MG63 (cell line): ENCODE measurements around the gene PARN. TPM values are rescaled to one million over a fixed set of nuclear protein-coding genes. Genes with fewer than 3 reads are reported as not detected.
"Not testable (repeated sequence)": the region's sequence is repeated elsewhere in the genome, so short reads cannot be mapped to it uniquely, and the experiment has no call there.

Experiments
- DNase-seq: peaks from one replicate; pipeline ENCODE4 v3.0.0-alpha.2; 2020
- H3K27me3 ChIP-seq: fragments of 250-450 bp; sonication (Bioruptor Pico); 2 replicates; pipeline ENCODE4 v1.5.1; 2020; ENCODE audit warnings: mild to moderate bottlenecking, moderate library complexity
- H3K36me3 ChIP-seq: fragments of 250-450 bp; sonication (Bioruptor Pico); 2 replicates; pipeline ENCODE4 v1.5.1; 2020; ENCODE audit warnings: mild to moderate bottlenecking, moderate library complexity
- H3K4me3 ChIP-seq: fragments of 250-450 bp; sonication (Bioruptor Pico); 2 replicates; pipeline ENCODE4 v1.5.1; 2020; ENCODE audit warnings: mild to moderate bottlenecking, moderate library complexity
- H3K9me3 ChIP-seq: fragments of 250-450 bp; sonication (Bioruptor Pico); 2 replicates; pipeline ENCODE4 v1.5.1; 2020; ENCODE audit warnings: mild to moderate bottlenecking, moderate library complexity
- total RNA-seq: library from RNA; depleted of rRNA; stranded (reverse); fragments of >200 nt; shearing (Covaris generic); gene quantifications from 2 replicates; pipeline ENCODE4 v1.2.3, GENCODE V29; 2014; ENCODE audit warnings: low replicate concordance

PARN gene
- total RNA-seq, 1 experiment from 2014 or later = 44.3 TPM

DNA sequence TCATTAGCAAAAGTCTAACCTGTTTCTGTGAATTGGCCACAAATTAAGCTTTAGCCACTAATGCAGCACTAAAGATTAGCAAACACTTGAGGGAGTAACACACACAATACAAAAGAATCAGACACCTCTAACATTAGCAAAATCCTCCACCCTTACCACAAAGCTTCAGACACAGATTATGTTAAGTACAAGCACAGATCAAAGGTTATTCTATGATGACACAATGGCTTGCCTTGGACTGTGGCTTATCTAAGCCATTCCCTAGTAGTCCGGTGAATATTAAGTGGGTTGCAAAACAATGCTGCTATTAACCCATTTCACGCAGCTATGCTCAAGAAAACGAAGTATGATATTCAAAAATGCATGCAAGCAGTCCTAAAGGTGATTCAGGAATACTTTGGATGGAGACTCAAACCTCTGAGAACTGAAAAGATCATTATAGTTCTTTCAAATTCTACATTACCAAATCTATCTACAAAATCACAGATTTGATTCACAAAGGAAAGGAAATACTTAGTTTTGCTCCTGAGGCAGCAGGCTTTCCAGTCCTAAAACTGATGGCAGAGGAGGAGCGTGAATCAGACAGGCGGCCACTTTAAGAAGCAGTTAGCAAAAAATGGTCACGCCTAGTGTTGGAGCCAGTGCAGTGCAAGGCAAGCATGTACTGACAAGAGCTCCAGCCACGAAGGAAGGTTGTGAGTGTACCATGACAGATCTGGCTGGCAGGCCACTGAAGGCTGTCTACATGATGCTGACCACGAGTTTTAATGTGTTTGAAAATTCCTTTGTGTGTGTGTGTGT lies 67.2 kb downstream of the PARN start:
- Histone ChIP-seq H3K27me3 (no peaks in the 10 kb centered on the region), H3K36me3 (peaks cover 25% of the 10 kb centered on the region), H3K4me3 (no peak overlapping the region), H3K9me3 (no peaks in the 10 kb centered on the region)
- DNase-seq = peak; percentile 21

GRCh38 chr16:14560523-14560922 lies 69.5 kb downstream of the PARN start:
- Histone ChIP-seq H3K9me3 (no peaks in the 10 kb centered on the region), H3K36me3 (peaks cover 25% of the 10 kb centered on the region), H3K4me3 (no peak overlapping the region), H3K27me3 (no peaks in the 10 kb centered on the region)
- no peak for DNase-seq

DNA sequence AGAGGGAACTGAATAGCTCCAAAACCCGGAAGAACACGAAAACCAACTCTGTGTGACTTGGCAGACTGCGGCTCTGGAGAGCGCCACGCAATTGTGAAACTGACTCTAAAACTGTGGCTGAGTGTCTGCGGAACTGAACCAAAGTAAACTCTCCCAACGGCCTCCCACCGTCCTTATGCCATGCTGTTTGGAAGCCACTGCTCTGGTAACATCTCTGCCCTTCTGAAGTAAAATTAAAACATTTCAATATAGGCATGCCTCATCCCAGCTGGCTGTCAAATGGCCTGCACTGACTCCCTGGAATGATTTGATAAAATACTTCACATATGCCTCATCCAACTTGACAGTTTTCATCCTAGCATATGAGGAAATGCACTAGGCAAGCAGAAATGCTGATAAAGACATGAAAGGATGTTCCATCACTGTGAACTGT lies 70.2 kb downstream of the PARN start:
- Histone ChIP-seq H3K9me3 (no peaks in the 10 kb centered on the region), H3K4me3 (no peak overlapping the region), H3K27me3 (no peaks in the 10 kb centered on the region), H3K36me3 (peaks cover 29% of the 10 kb centered on the region)
- DNase-seq = peak; percentile 63

GRCh38 chr16:14553447-14553846 lies 76.6 kb downstream of the PARN start:
- DNase-seq = no peak
- Histone ChIP-seq H3K9me3 (no peaks in the 10 kb centered on the region), H3K36me3 (peaks cover 52% of the 10 kb centered on the region), H3K27me3 (no peaks in the 10 kb centered on the region), H3K4me3 (no peak overlapping the region)

- Histone ChIP-seq H3K36me3 (peaks cover 32% of the 10 kb centered on the region), H3K9me3 (no peaks in the 10 kb centered on the region), H3K27me3 (no peaks in the 10 kb centered on the region), H3K4me3 (no peak overlapping the region)
- no peak for DNase-seq
Measured at GRCh38 chr16:14549789-14550153, 80.3 kb downstream of the PARN start.

- no peak for DNase-seq
- H3K27me3 ChIP-seq = no peaks in the 10 kb centered on the region
- H3K9me3 ChIP-seq = no peaks in the 10 kb centered on the region
- no peak overlapping the region for H3K4me3 ChIP-seq
- H3K36me3 ChIP-seq = peaks cover 34% of the 10 kb centered on the region
Measured at GRCh38 chr16:14548933-14549788, 80.9 kb downstream of the PARN start.

DNA sequence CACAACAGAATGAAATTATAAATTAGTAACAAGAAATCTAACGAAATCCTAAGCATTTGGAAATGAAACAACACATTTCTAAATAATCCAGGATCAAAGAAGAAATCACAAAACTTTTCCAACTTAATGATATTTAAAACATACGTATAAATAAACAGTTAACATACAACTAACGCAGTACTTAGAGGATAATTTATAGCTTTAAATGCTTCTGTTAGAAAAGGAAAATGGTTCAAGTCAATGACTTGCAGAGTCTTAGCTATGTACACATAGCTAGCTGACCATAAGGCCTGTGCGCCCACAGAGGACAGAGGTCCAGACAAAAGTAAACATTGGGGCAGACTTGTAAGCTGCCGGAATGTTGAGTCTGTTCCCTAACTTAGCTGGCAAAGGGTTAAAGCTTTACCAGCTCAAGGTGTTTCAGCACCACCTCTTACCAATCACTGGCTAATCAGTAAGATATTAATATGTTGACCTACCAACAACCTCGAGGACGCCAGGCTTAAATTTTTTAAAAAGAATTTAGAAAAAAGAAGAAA lies 84.6 kb downstream of the PARN start:
- Histone ChIP-seq H3K27me3 (no peaks in the 10 kb centered on the region), H3K9me3 (no peaks in the 10 kb centered on the region), H3K4me3 (no peak overlapping the region), H3K36me3 (peaks cover 34% of the 10 kb centered on the region)
- DNase-seq = no peak

GRCh38 chr16:14544846-14545245 lies 85.2 kb downstream of the PARN start:
- not testable (repeated sequence) for H3K27me3 ChIP-seq, DNase-seq, H3K4me3 ChIP-seq, H3K9me3 ChIP-seq
- peaks cover 32% of the 10 kb centered on the region for H3K36me3 ChIP-seq

DNA sequence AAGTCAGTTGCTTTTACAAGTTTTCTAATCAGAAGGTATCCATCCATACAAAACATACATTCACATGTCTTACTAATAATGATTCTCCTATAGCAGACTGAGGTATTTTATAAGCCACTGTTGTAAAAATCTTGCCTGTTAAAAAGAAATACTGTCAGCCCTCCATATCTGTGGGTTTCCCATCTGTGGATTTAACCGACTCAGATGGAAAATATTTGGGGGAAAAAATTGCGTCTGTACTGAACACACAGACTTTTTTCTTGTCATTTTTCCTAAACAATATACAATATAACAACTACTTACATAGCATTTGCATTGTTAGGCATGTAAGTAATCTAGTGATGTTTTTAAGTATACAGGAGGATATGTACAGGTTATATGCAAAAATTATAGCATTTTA lies 90.4 kb downstream of the PARN start:
- H3K36me3 ChIP-seq = peaks cover 25% of the 10 kb centered on the region
- no peak for DNase-seq
- H3K27me3 ChIP-seq = no peaks in the 10 kb centered on the region

DNA sequence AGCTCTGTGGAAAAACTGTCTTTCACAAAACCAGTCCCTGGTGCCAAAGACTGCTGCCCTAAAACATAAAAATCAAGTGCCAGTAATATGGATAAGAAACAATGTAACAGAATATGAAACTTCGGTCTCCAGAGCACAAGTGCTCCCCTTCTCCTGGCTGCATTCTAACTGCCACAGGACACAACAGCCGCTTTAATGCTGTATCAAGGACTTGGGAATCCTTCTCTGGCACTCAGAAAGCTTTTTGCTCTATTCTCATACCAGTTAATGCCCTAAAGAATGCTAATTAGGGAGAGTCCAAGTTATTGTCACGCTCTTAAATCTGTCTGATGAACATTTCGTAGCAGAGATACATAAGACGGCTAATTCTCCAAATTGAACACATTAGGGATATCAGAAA lies 90.9 kb downstream of the PARN start:
- Histone ChIP-seq H3K36me3 (peaks cover 23% of the 10 kb centered on the region), H3K9me3 (no peaks in the 10 kb centered on the region), H3K4me3 (no peak overlapping the region), H3K27me3 (no peaks in the 10 kb centered on the region)
- DNase-seq = no peak

More for the DNA sequence above, 90.4 kb downstream of the PARN start:
- H3K4me3 ChIP-seq = no peak overlapping the region
- no peaks in the 10 kb centered on the region for H3K9me3 ChIP-seq

- Histone ChIP-seq H3K9me3 (no peaks in the 10 kb centered on the region), H3K27me3 (no peaks in the 10 kb centered on the region), H3K4me3 (no peak overlapping the region), H3K36me3 (peaks cover 17% of the 10 kb centered on the region)
- DNase-seq = no peak
Measured at GRCh38 chr16:14538604-14539003, 91.5 kb downstream of the PARN start.

DNA sequence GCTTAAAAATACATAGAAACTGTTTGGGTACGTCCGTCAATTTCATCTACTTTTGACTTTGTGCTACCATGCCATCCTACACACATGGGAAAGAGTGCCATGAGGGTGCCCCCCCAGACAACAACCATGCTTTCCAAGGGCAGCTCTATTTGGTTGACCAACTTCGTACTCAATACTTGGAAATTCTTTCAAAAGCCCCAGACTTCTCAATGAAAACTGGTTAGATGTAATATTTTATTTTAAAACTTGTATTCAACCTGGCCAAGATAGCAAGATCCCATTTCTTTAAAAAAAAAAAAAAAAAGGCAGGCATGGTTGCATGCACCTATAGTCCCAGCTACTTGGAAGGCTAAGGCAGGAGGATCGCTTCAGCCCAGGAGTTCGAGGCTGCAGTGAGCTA lies 98.4 kb downstream of the PARN start:
- no peaks in the 10 kb centered on the region; the same call in 1 of the 2 replicates for H3K36me3 ChIP-seq
- no peaks in the 10 kb centered on the region for H3K9me3 ChIP-seq
- no peak for DNase-seq
- H3K27me3 ChIP-seq = no peaks in the 10 kb centered on the region
- no peak overlapping the region for H3K4me3 ChIP-seq

- DNase-seq = no peak
- H3K27me3 ChIP-seq = no peaks in the 10 kb centered on the region
- no peak overlapping the region for H3K4me3 ChIP-seq
- H3K9me3 ChIP-seq = no peaks in the 10 kb centered on the region
- no peaks in the 10 kb centered on the region; the same call in 1 of the 2 replicates for H3K36me3 ChIP-seq
Measured at GRCh38 chr16:14531101-14531500, 99.0 kb downstream of the PARN start.

- DNase-seq = no peak
- Histone ChIP-seq H3K36me3 (no peaks in the 10 kb centered on the region; the same call in 1 of the 2 replicates), H3K4me3 (no peak overlapping the region), H3K9me3 (no peaks in the 10 kb centered on the region), H3K27me3 (no peaks in the 10 kb centered on the region)
Measured at GRCh38 chr16:14530046-14530445, 100.0 kb downstream of the PARN start.

GRCh38 chr16:14529010-14529669 lies 100.9 kb downstream of the PARN start:
- no peaks in the 10 kb centered on the region for H3K9me3 ChIP-seq
- H3K27me3 ChIP-seq = no peaks in the 10 kb centered on the region
- H3K36me3 ChIP-seq = no peaks in the 10 kb centered on the region; the same call in 1 of the 2 replicates
- peak; percentile 76 for DNase-seq
- no peak overlapping the region for H3K4me3 ChIP-seq

- H3K36me3 ChIP-seq = no peaks in the 10 kb centered on the region; the same call in 1 of the 2 replicates
- H3K27me3 ChIP-seq = no peaks in the 10 kb centered on the region
- no peaks in the 10 kb centered on the region for H3K9me3 ChIP-seq
- H3K4me3 ChIP-seq = no peak overlapping the region
- no peak for DNase-seq
Measured at GRCh38 chr16:14528306-14528705, 101.8 kb downstream of the PARN start.
